ENCODE results near the gene ARID1B. TPM values are rescaled to one million over a fixed set of nuclear protein-coding genes. Genes with fewer than 3 reads are reported as not detected.

The ARID1B gene
- total RNA-seq, 1 donor from 2014 or later = 43.4 TPM

DNA sequence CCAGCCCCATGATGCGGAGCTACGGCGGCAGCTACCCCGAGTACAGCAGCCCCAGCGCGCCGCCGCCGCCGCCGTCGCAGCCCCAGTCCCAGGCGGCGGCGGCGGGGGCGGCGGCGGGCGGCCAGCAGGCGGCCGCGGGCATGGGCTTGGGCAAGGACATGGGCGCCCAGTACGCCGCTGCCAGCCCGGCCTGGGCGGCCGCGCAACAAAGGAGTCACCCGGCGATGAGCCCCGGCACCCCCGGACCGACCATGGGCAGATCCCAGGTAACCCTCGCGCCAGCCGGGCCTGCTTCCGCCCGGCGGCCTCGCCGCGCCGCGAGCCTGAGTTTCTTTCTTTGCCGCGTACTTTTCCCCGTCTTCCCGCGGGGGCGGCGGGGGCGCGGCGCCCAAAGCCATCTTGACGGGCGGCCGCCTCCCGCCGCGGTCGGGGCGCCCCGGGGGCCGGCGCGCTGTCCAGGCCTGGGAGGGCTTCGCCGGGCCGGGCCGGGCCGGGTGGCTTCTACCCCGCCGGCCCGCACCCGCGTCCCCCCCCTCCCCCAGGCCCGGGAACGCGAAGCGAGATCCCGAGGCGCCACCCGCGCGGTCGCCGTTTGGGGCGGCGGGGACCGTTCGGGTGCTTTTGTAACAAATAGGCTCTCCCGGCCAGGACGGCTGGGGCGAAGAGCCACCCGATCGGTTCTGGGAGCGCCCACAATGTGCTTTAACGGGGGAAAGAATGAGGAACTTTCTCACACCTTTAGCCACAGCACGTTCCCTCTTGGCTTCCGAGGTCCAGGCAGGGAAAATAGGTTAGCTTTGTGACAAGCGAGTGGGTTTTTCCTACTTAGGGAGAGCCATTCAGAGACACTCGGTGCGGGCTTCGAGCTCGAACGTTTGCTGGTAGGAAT lies 2.3 kb downstream of the ARID1B start:
- Histone ChIP-seq H3K36me3 (no peaks in the 10 kb centered on the region), H3K9me3 (replicated peaks) (no peaks in the 10 kb centered on the region), H3K4me1 (peaks cover 59% of the 10 kb centered on the region), H3K27me3 (ENCODE audit: low read depth) (no peaks in the 10 kb centered on the region), H3K4me3 (peak overlapping the region; percentile 83), H3K27ac (replicated peaks) (peak overlapping the region; percentile 98)
- TF ChIP-seq, protein P1, sequence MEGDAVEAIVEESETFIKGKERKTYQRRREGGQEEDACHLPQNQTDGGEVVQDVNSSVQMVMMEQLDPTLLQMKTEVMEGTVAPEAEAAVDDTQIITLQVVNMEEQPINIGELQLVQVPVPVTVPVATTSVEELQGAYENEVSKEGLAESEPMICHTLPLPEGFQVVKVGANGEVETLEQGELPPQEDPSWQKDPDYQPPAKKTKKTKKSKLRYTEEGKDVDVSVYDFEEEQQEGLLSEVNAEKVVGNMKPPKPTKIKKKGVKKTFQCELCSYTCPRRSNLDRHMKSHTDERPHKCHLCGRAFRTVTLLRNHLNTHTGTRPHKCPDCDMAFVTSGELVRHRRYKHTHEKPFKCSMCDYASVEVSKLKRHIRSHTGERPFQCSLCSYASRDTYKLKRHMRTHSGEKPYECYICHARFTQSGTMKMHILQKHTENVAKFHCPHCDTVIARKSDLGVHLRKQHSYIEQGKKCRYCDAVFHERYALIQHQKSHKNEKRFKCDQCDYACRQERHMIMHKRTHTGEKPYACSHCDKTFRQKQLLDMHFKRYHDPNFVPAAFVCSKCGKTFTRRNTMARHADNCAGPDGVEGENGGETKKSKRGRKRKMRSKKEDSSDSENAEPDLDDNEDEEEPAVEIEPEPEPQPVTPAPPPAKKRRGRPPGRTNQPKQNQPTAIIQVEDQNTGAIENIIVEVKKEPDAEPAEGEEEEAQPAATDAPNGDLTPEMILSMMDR (IDR thresholded peaks at IDR 0.05; ENCODE audit: borderline replicate concordance) = peak; percentile 36
- peak; percentile 64 for DNase-seq
- intact Hi-C loops (cut with micrococcal nuclease) = loop anchor here (5.0 to 10.0 kb wide), 4 partner anchors 68 to 243 kb away; no protein-coding TSS in a partner anchor

DNA sequence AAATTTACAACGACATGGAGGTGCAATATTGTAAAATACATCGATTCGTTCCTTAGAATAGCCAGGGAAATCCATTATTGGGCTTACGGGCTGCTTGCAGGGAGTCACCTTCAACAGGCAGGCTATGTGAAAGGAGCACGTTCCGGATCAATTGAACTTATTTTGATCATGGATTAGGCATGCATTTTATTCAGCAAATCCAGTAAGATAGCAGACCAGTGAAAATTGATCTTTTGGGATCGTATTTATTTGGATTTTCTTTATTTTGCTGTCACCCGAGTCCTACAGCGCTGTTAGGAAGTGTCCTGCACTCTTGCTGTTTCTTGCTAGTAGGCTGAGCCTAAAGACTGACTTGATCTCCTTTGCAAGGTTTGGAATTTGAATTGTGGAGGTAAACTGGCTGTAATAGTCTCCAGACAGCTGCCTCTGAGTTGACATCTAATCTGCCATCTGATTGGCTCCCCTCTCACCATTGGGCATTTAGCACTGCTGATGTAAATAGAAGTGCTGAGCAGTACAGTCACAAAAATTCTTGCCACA lies 3.0 kb downstream of the ARID1B start:
- TF ChIP-seq, protein P1 (IDR thresholded peaks at IDR 0.05; ENCODE audit: borderline replicate concordance) = no peak
- DNase-seq = no peak
- no peaks in the 10 kb centered on the region for H3K9me3 ChIP-seq (replicated peaks)
- H3K27ac ChIP-seq (replicated peaks) = peak overlapping the region; percentile 98
- peak overlapping the region; percentile 83 for H3K4me3 ChIP-seq
- H3K4me1 ChIP-seq = peaks cover 59% of the 10 kb centered on the region
- no peaks in the 10 kb centered on the region for H3K36me3 ChIP-seq
- intact Hi-C loops (cut with micrococcal nuclease) = loop anchor here (5.0 to 10.0 kb wide), 3 partner anchors 67 to 242 kb away; no protein-coding TSS in a partner anchor
- H3K27me3 ChIP-seq (ENCODE audit: low read depth) = no peaks in the 10 kb centered on the region

DNA sequence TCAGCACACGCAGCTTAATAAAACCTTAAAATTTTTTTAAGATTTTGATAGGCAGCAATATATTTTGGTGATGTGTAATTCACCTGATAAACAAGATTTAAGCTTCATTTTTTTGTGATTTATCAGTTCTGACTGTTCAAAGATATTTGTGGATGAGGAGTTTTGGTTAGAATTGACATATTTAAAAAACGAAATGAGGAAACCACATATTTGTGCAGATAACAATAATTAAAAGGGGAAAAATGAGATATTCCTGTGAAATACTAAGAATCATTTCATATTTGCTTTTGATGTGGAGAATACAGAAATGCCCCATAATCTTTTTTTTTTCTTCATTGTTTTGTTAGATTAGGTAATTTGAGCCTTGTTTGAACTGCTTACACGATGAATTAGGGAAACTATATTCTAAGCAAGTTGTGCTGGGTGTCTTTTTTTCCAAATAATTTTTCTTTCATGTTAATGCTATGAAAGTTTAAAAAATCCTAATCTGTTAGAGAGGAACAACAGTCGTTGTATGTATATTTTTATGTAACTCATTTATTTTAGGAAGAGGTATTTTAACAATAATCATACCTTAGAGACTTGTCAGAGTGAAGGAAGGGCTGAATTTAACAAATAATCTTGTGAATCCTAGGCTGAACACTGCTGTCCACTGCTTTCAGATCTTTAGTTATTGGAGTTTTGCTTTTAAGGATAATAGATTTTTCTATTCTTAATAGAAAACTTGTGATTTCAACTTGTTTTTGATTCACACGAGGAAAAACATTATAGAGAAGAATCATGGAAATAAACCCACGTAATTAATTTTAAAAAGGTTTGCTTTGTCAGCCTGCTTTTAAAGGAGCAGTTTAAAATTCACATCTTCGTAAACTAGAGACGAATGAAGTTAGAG lies 4.0 kb downstream of the ARID1B start:
- H3K4me1 ChIP-seq = peaks cover 58% of the 10 kb centered on the region

DNA sequence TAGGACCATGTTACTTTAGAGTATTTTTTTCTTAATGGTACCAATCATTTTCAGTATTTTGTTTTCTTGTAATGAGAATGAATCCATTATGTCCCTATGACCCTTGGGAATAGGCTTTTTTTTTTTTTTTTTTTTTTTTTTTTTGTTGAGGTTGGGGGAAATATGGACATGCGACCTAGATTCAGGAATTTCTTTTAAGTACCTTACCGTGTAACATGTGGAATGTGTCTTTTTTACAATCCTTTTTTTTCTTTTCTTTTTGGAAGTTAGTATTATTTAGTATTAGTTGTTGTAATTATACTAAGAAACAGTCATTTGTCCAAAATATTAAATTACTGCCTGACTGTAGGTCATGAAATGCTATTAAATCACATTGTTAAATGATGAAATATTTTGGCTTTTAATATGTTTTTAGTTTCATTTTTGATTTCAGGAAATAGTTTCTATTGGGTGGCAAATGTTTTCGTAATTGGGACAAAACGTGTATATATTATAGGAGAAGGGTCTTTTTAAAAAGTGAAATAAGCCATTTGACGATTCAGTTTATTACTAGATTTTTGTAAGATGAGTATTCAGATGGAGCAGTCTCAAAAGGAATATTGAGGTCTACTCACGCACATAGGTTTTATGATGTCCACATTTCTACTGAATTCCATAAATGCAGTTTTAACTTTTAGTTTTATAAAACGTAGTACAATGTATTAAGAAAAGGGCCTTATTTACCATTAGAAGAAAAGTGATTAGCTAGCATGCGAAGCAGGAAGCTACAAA lies 4.9 kb downstream of the ARID1B start:
- intact Hi-C loops (cut with micrococcal nuclease) = loop anchor here (5.0 to 10.0 kb wide), 3 partner anchors 65 to 240 kb away; no protein-coding TSS in a partner anchor
- H3K36me3 ChIP-seq = no peaks in the 10 kb centered on the region

More for the DNA sequence above, 4.0 kb downstream of the ARID1B start:
- Histone ChIP-seq H3K4me3 (peak overlapping the region; percentile 83), H3K9me3 (replicated peaks) (no peaks in the 10 kb centered on the region), H3K27me3 (ENCODE audit: low read depth) (no peaks in the 10 kb centered on the region), H3K27ac (replicated peaks) (peak overlapping the region; percentile 98), H3K36me3 (no peaks in the 10 kb centered on the region)
- intact Hi-C loops (cut with micrococcal nuclease) = loop anchor here (5.0 to 10.0 kb wide), 3 partner anchors 66 to 241 kb away; no protein-coding TSS in a partner anchor
- no peak for DNase-seq
- TF ChIP-seq, protein P1 (IDR thresholded peaks at IDR 0.05; ENCODE audit: borderline replicate concordance) = no peak

More for the DNA sequence above, 4.9 kb downstream of the ARID1B start:
- H3K27me3 ChIP-seq (ENCODE audit: low read depth) = no peaks in the 10 kb centered on the region
- H3K9me3 ChIP-seq (replicated peaks) = no peaks in the 10 kb centered on the region
- peak overlapping the region; percentile 98 for H3K27ac ChIP-seq (replicated peaks)
- peaks cover 59% of the 10 kb centered on the region for H3K4me1 ChIP-seq
- H3K4me3 ChIP-seq = peak overlapping the region; percentile 83
- TF ChIP-seq, protein P1 (IDR thresholded peaks at IDR 0.05; ENCODE audit: borderline replicate concordance) = no peak
- DNase-seq = no peak
